OCI-LY3 (cell line): Measurements from ENCODE around the gene STAT5A.
"Not testable (repeated sequence)": the region's sequence is repeated elsewhere in the genome, so short reads cannot be mapped to it uniquely, and the experiment has no call there.

Experiments used
- EZH2phosphoT487 ChIP-seq: fragments of 200-600 bp; shearing (Covaris generic); IDR thresholded peaks from 2 replicates; pipeline ENCODE4 v1.6.1; 2018; ENCODE audit warnings: antibody characterized with exemption, mixed run types, low read depth
- TF ChIP-seq, protein P1 (sequence below): fragments of 200-600, 300-600 bp; sonication (generic); IDR thresholded peaks from 2 replicates; pipeline ENCODE4 v1.5.1; 2014; ENCODE audit warnings: antibody characterized with exemption, low read length, low read depth

DNA sequence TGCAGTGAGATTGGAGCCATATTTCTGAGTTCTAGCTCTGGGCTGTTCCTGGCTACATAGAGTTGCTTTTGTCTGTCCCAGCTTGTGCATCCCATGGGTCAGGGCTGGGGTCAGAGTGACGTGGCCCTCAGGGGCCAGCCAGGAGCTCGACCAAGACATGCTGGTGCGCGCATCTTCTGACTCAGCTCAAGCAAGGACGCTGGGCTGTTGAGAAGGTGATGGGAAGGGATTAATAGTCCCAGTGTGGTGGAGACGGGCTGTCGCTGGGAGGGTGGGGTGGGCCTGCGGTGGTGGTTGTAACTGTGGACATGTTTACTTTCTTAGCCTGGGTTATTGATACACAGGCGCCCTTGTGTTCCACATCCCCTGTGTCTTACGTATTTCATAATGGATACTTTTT, 9.5 kb downstream of the STAT5A start:
- TF ChIP-seq, protein P1, sequence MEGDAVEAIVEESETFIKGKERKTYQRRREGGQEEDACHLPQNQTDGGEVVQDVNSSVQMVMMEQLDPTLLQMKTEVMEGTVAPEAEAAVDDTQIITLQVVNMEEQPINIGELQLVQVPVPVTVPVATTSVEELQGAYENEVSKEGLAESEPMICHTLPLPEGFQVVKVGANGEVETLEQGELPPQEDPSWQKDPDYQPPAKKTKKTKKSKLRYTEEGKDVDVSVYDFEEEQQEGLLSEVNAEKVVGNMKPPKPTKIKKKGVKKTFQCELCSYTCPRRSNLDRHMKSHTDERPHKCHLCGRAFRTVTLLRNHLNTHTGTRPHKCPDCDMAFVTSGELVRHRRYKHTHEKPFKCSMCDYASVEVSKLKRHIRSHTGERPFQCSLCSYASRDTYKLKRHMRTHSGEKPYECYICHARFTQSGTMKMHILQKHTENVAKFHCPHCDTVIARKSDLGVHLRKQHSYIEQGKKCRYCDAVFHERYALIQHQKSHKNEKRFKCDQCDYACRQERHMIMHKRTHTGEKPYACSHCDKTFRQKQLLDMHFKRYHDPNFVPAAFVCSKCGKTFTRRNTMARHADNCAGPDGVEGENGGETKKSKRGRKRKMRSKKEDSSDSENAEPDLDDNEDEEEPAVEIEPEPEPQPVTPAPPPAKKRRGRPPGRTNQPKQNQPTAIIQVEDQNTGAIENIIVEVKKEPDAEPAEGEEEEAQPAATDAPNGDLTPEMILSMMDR = not testable (repeated sequence)
- TF ChIP-seq EZH2phosphoT487 = not testable (repeated sequence)
